Measurements from ENCODE around the gene DCDC2C.

- no peak for TF ChIP-seq CTCF (IDR thresholded peaks at IDR 0.05)
- no peak for TF ChIP-seq ZNF317 (CRISPR knock-in tag; IDR thresholded peaks at IDR 0.05; ENCODE audit: borderline replicate concordance, low read depth)
- no peak for TF ChIP-seq MLX (CRISPR knock-in tag; IDR thresholded peaks at IDR 0.05)
- TF ChIP-seq, protein P1, sequence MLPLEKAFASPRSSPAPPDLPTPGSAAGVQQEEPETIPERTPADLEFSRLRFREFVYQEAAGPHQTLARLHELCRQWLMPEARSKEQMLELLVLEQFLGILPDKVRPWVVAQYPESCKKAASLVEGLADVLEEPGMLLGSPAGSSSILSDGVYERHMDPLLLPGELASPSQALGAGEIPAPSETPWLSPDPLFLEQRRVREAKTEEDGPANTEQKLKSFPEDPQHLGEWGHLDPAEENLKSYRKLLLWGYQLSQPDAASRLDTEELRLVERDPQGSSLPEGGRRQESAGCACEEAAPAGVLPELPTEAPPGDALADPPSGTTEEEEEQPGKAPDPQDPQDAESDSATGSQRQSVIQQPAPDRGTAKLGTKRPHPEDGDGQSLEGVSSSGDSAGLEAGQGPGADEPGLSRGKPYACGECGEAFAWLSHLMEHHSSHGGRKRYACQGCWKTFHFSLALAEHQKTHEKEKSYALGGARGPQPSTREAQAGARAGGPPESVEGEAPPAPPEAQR (CRISPR knock-in tag; IDR thresholded peaks at IDR 0.05): no peak
Observed at GRCh38 chr2:3752376-3752775, 49.0 kb downstream of the DCDC2C start.

Data from WTC11 (cell line).